ENCODE measurements around the gene TMEM25. TPM values are rescaled to one million over a fixed set of nuclear protein-coding genes. Genes with fewer than 3 reads are reported as not detected.

TMEM25 gene
- total and polyA plus RNA-seq, 4 donors = 8.8 to 32.0 (median 17.2) TPM

GRCh38 chr11:118552341-118552740 lies 21.3 kb downstream of the TMEM25 start:
- TF ChIP-seq, protein P1, sequence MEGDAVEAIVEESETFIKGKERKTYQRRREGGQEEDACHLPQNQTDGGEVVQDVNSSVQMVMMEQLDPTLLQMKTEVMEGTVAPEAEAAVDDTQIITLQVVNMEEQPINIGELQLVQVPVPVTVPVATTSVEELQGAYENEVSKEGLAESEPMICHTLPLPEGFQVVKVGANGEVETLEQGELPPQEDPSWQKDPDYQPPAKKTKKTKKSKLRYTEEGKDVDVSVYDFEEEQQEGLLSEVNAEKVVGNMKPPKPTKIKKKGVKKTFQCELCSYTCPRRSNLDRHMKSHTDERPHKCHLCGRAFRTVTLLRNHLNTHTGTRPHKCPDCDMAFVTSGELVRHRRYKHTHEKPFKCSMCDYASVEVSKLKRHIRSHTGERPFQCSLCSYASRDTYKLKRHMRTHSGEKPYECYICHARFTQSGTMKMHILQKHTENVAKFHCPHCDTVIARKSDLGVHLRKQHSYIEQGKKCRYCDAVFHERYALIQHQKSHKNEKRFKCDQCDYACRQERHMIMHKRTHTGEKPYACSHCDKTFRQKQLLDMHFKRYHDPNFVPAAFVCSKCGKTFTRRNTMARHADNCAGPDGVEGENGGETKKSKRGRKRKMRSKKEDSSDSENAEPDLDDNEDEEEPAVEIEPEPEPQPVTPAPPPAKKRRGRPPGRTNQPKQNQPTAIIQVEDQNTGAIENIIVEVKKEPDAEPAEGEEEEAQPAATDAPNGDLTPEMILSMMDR (IDR thresholded peaks at IDR 0.05; ENCODE audit: control extremely low read depth, extremely low read depth) = no peak
- no peak for DNase-seq
- H3K9ac ChIP-seq (ENCODE audit: insufficient read depth in 1 of 2, low read length in 2 of 2) = no peak overlapping the region
- H3K4me3 ChIP-seq = no peak overlapping the region
- H3K27me3 ChIP-seq (ENCODE audit: control insufficient read depth in 3 of 3, insufficient read depth in 3 of 3, low read length in 2 of 3) = no peaks in the 10 kb centered on the region
- no peaks in the 10 kb centered on the region for H3K9me3 ChIP-seq (ENCODE audit: control insufficient read depth in 4 of 4, insufficient read depth in 3 of 4, low read length in 3 of 4)
- H3K36me3 ChIP-seq (ENCODE audit: control insufficient read depth in 4 of 4, insufficient read depth in 4 of 4, low read length in 4 of 4) = peaks cover 12 to 26% (median 23%) of the 10 kb centered on the region in 4 donors
- ATAC-seq (ENCODE audit: insufficient read depth, low FRiP score) = no peak
- H3K27ac ChIP-seq (ENCODE audit: low read depth in 1 of 2, low read length in 1 of 2) = no peak overlapping the region
- H3K4me1 ChIP-seq (ENCODE audit: control insufficient read depth in 5 of 5, insufficient read depth in 5 of 5, low read length in 5 of 5) = no peaks in the 10 kb centered on the region
- 90 to 91% methylated on average over 4 of the region's 4 CpGs for WGBS, 2 donors

GRCh38 chr11:118560806-118561205 lies 29.8 kb downstream of the TMEM25 start:
- 93 to 94% methylated on average over 4 of the region's 4 CpGs for WGBS, 2 donors
- Histone ChIP-seq H3K9ac (ENCODE audit: insufficient read depth in 1 of 2, low read length in 2 of 2) (no peak overlapping the region), H3K36me3 (ENCODE audit: control insufficient read depth in 4 of 4, insufficient read depth in 4 of 4, low read length in 4 of 4) (peaks cover 4 to 22% (median 11%) of the 10 kb centered on the region in 4 donors), H3K4me1 (ENCODE audit: control insufficient read depth in 5 of 5, insufficient read depth in 5 of 5, low read length in 5 of 5) (peaks cover 0 to 4% (median 0%) of the 10 kb centered on the region in 5 donors), H3K4me3 (no peak overlapping the region), H3K9me3 (ENCODE audit: control insufficient read depth in 4 of 4, insufficient read depth in 3 of 4, low read length in 3 of 4) (no peaks in the 10 kb centered on the region), H3K27me3 (ENCODE audit: control insufficient read depth in 3 of 3, insufficient read depth in 3 of 3, low read length in 2 of 3) (no peaks in the 10 kb centered on the region), H3K27ac (ENCODE audit: low read depth in 1 of 2, low read length in 1 of 2) (no peak overlapping the region)
- ATAC-seq (ENCODE audit: insufficient read depth, low FRiP score) = no peak
- no peak for DNase-seq
- TF ChIP-seq, protein P1 (IDR thresholded peaks at IDR 0.05; ENCODE audit: control extremely low read depth, extremely low read depth) = no peak

DNA sequence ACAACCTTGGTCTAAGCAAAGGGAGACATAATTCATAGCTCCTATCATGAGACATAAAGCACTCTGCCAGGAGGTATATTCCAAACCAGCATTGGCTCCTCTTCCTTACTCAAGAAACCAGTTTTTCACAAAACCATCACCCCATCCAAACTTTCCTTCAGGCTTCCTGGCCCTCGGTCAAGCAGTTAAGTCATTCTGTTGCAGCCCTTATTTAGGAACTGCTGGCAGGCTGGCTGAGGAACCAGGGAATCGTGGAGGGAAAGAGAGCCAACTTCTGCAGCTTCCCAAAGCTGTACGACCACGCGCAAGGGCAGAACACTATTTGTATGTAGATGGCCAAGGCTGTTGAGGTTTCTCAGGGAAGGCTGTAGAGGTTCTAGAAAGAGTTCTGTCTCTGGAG lies 34.1 kb downstream of the TMEM25 start:
- 39 to 48% methylated on average over 5 of the region's 5 CpGs for WGBS, 2 donors
- Histone ChIP-seq H3K27ac (ENCODE audit: low read depth in 1 of 2, low read length in 1 of 2) (peak overlapping the region in 1 of 2 donors; percentile 51), H3K36me3 (ENCODE audit: control insufficient read depth in 4 of 4, insufficient read depth in 4 of 4, low read length in 4 of 4) (peaks cover 0 to 4% (median 2%) of the 10 kb centered on the region in 4 donors), H3K27me3 (ENCODE audit: control insufficient read depth in 3 of 3, insufficient read depth in 3 of 3, low read length in 2 of 3) (no peaks in the 10 kb centered on the region), H3K4me3 (no peak overlapping the region), H3K4me1 (ENCODE audit: control insufficient read depth in 5 of 5, insufficient read depth in 5 of 5, low read length in 5 of 5) (peaks cover 0 to 4% (median 0%) of the 10 kb centered on the region in 5 donors), H3K9ac (ENCODE audit: insufficient read depth in 1 of 2, low read length in 2 of 2) (peak overlapping the region in 1 of 2 donors; percentile 53), H3K9me3 (ENCODE audit: control insufficient read depth in 4 of 4, insufficient read depth in 3 of 4, low read length in 3 of 4) (no peaks in the 10 kb centered on the region)
- TF ChIP-seq, protein P1 (IDR thresholded peaks at IDR 0.05; ENCODE audit: control extremely low read depth, extremely low read depth) = no peak
- peak; percentile 25 to 61 (median 58) for DNase-seq
- ATAC-seq (ENCODE audit: insufficient read depth, low FRiP score) = no peak

GRCh38 chr11:118569670-118570069 lies 38.7 kb downstream of the TMEM25 start:
- Histone ChIP-seq H3K36me3 (ENCODE audit: control insufficient read depth in 4 of 4, insufficient read depth in 4 of 4, low read length in 4 of 4) (peaks cover 0 to 9% (median 0%) of the 10 kb centered on the region in 4 donors), H3K4me3 (no peak overlapping the region), H3K4me1 (ENCODE audit: control insufficient read depth in 5 of 5, insufficient read depth in 5 of 5, low read length in 5 of 5) (peaks cover 0 to 23% (median 4%) of the 10 kb centered on the region in 5 donors), H3K9me3 (ENCODE audit: control insufficient read depth in 4 of 4, insufficient read depth in 3 of 4, low read length in 3 of 4) (no peaks in the 10 kb centered on the region), H3K27ac (ENCODE audit: low read depth in 1 of 2, low read length in 1 of 2) (no peak overlapping the region), H3K27me3 (ENCODE audit: control insufficient read depth in 3 of 3, insufficient read depth in 3 of 3, low read length in 2 of 3) (no peaks in the 10 kb centered on the region), H3K9ac (ENCODE audit: insufficient read depth in 1 of 2, low read length in 2 of 2) (no peak overlapping the region)
- DNase-seq = no peak
- 93 to 100% methylated on average over 2 of the region's 2 CpGs for WGBS, 2 donors
- TF ChIP-seq, protein P1 (IDR thresholded peaks at IDR 0.05; ENCODE audit: control extremely low read depth, extremely low read depth) = no peak
- ATAC-seq (ENCODE audit: insufficient read depth, low FRiP score) = no peak

Measured in lung (tissue), 12 donors.